ENCODE data around the gene SRD5A1.
"Not testable (repeated sequence)": the region's sequence is repeated elsewhere in the genome, so short reads cannot be mapped to it uniquely, and the experiment has no call there.

Gene SRD5A1

GRCh38 chr5:6649186-6649585 lies 15.9 kb downstream of the SRD5A1 start:
- no peak for DNase-seq

- DNase-seq, result no peak
Measured at GRCh38 chr5:6649681-6650080, 16.4 kb downstream of the SRD5A1 start.

DNA sequence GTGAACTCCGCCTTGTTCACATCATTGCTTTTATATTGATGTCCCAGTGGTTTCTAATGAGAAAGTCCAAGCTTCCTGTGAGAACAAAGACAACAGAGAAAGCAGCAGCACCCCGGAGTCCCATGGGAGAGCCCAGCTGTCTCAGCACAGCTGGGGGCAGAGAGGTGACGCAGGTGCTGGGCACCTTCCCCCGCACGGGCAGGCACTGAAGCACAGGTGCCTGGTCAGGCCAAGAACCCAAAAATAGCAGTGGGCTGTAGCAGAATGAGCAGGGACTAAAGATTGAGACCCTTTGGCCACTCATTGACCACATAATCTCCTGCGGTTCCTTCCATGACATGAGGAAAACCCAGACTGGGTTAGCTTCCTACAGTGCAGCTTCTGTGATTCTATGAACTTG lies 18.8 kb downstream of the SRD5A1 start:
- DNase-seq, result no peak

DNA sequence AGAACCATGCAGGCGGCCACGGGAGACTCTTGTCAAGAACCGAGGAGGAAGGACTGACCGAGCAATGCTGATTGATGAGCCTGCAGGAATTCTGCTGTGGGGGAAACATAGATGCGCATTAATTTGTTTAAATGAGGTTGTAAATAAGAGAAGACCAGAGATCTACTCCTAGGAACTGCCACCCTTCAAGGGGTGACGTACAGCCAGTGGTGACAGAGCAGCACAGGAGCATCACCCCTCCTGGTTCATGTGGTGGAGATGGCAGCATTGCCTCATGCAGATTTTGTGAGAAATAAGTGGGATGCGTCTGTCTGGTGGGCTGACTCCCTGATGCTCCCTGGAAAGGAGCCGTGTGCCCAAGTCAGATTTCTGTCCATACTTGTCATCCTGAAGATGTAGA lies 22.2 kb downstream of the SRD5A1 start:
- DNase-seq, result no peak

- DNase-seq, result no peak
Measured at GRCh38 chr5:6656680-6657079, 23.4 kb downstream of the SRD5A1 start.

GRCh38 chr5:6659941-6660684 lies 26.9 kb downstream of the SRD5A1 start:
- DNase-seq, result no peak

- DNase-seq, result no peak
Measured at GRCh38 chr5:6660688-6661087, 27.4 kb downstream of the SRD5A1 start.

GRCh38 chr5:6666762-6667161 lies 33.5 kb downstream of the SRD5A1 start:
- no peak for DNase-seq

DNA sequence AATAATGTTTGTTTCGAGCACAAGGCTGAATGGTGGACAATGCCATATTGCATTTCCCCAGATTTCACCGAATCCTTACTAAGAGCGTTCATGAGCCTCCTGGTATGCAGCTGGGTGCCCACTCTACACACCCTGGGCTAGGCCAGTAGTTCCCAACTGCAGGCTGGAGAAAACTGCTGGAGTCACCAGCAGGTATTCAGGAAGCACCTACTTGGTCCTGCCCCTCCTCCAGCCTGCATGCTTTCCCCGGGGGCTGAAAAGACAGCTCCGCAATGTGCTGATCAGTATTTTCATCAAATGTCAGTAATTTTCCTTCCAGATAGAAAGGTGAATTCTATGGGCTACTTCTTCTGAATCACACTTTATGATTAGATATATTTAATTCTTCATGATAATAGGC lies 34.4 kb downstream of the SRD5A1 start:
- no peak for DNase-seq

GRCh38 chr5:6668717-6669116 lies 35.5 kb downstream of the SRD5A1 start:
- not testable (repeated sequence) for DNase-seq

DNA sequence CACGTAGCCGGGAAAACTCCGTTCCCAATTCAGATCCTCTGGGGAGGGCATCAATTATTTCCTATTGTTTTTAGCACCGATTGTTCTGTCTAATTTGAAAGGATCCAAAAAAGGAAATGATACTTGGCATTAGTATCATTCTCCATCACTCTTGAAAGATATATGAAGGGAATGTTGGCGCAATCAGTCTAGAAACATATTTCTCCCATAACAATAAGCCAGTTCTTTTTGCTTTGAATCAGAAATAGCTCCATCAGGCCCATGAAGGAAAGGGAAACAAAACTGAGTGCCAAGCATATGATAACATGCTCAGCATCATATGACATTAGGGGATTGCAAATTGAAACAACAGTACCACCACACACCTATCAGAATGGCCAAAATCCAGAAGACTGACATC lies 39.8 kb downstream of the SRD5A1 start:
- DNase-seq, result no peak

- DNase-seq, result no peak
Measured at GRCh38 chr5:6673963-6674362, 40.7 kb downstream of the SRD5A1 start.

DNA sequence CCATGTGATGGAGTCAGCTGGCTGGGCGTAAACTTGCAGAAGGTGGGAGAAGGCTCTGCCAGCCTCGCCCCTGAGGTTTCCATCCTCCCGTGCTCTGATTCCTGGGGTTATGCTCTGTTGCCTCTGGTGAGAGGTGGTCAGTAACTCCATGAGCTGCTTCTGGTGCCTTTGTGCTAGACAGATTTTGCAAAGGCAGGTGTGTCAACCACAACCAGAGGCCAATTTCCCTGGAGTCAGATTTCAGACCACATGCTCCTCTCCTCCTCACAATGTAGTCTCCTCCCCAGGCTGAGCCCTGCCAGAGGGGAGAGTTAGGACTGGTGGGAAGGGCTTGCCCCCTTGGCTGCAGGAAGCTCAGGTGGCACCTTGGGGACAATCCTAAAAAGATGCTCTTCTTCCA lies 41.2 kb downstream of the SRD5A1 start:
- DNase-seq, result no peak

DNA sequence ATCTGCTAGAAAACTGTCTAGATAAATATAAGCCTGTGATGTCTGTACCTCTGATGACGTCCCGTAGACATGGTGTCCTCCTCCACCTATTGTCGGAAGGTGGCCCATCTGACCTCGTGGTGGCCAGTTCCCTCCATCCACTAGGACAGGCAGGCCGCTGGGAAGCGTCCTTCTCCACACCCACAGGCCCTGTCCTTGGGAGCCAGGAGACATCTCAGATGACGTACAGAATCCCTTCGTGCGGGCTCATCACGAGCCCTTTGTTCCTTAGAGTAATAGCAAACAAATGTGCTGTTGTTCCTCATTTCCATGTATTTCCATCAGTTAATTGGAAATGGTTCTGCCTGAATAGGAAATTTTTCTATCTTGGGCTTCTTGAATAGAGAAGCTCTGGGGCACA lies 41.6 kb downstream of the SRD5A1 start:
- DNase-seq, result no peak

DNA sequence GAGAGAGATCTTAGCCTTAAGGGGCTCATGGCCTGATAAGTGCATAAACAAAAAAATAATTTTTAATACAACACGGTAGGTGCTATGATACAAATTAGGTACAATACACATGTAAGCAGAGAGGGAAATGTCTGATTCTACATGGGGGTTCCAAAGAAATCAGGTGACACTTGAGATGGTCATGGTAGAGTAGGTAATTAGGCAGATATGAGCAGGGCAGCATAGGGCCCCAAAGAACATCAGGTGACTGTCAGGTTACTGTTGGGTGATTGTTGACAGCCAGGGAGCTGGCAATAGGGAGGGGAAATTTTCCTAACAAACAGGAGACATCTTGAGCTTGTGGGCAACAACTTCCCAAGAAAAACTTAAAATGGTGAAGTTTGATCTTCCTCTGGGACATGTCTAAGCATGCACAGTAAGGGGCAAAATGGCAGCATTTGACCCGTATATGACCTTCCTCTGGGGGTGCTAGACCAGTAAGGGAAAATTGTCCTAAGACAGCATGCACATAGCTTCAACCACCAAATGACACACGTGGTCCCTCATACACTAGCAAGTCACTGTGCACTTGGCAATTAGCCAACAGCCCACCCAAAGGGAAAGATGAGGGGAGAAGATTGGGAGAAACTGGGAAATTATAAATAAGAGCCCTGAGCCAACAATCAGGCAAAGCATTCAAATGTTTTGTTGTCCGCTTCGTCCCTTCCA lies 42.7 kb downstream of the SRD5A1 start:
- DNase-seq, result no peak

GRCh38 chr5:6676702-6677101 lies 43.5 kb downstream of the SRD5A1 start:
- DNase-seq, result no peak

DNA sequence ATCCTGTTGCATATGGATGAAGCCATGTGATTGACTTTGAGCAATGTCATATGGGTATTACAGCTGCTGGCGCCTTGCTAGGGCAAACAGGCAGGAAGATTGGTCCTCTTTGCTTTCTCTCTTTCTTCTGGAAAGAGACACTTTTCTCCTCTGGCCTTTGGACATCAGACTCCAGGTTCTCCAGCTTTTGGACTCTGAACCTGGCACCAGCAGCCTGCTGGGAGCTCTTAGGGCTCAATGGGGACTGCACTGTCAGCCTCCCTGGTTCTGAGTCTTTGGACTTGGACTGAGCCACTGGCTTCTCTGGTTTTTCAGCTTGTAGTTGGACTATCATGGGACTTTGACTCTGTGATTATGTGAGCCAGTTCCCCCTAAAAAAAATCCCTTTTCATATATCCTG lies 45.1 kb downstream of the SRD5A1 start:
- no peak for DNase-seq

- DNase-seq, result no peak
Measured at GRCh38 chr5:6680922-6681321, 47.7 kb downstream of the SRD5A1 start.

- DNase-seq, result no peak
Measured at GRCh38 chr5:6681682-6682081, 48.4 kb downstream of the SRD5A1 start.

DNA sequence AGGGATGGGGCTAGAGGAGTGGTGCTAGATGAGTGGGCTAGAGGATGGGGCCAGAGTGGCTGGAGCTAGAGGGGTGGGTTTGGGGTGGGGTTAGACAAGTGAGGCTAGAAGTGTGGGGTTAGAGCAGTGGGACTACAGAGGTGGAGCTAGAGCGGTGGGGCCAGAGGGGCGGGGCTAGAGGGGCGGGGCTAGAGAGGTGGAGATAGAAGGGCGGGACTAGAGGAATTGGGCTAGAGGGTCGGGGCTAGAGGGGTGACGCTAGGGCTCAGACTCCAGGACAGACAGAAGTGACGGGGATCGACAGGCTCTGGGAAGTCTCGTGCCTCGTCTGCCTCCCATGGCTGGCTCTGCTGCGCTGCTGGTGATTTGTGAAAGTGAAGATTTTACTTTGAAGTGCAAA lies 49.0 kb downstream of the SRD5A1 start:
- DNase-seq, result peak; percentile 5

GRCh38 chr5:6683241-6683640 lies 50.0 kb downstream of the SRD5A1 start:
- DNase-seq, result no peak

DNA sequence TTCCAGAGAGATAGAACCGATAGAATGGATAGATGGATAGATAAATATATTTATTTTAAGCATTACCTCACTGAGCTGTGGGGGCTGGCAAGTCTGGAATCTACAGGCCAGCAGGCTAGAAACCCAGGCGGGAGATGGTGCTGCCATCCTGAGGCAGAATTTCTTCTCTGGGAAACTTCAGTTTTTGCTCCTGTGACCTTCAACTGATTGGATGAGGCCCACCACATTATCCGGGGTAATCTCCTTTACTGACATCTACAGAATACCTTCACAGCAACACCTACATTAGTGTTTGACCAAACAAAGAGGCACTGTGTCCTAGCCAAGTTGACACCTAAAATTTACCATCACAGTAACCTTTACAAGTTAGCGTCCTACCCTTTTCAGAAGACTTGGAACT lies 50.8 kb downstream of the SRD5A1 start:
- DNase-seq, result no peak

GRCh38 chr5:6686501-6686900 lies 53.3 kb downstream of the SRD5A1 start:
- no peak for DNase-seq

- DNase-seq, result no peak
Measured at GRCh38 chr5:6686915-6687409, 53.7 kb downstream of the SRD5A1 start.

- DNase-seq, result no peak
Measured at GRCh38 chr5:6687505-6687904, 54.3 kb downstream of the SRD5A1 start.
